B cell (primary cell): ENCODE measurements around the gene PTMA. TPM values are rescaled to one million over a fixed set of nuclear protein-coding genes. Genes with fewer than 3 reads are reported as not detected.
A peak's percentile ranks its signal among the peaks of the same experiment; 100 is the strongest.

Experiments
- ATAC-seq: fragments of 200-7000 bp; cut with Tn5 transposase; one replicate; pipeline ENCODE4 v1.10.0; 2021; ENCODE audit warnings: low read depth, mild to moderate bottlenecking, moderate number of reproducible peaks, moderate library complexity
- CTCF ChIA-PET: fragments of 350-600 bp; sonication (Branson Sonifier 250); formaldehyde crosslinking; loops from one replicate; lab custom pipeline; 2021; ENCODE audit warnings: antibody characterized with exemption, inconsistent platforms; lab: Charles Lee
- POLR2A ChIA-PET: fragments of 350-600 bp; sonication (Branson Sonifier 250); formaldehyde crosslinking; loops from one replicate; lab custom pipeline; 2021; ENCODE audit warnings: antibody characterized with exemption; lab: Charles Lee
- DNase-seq: peaks from one replicate; pipeline ENCODE4 v3.0.0; 2013
- H2AFZ ChIP-seq: 2 replicates; pipeline ENCODE4 v1.6.1; 2012; ENCODE audit warnings: mild to moderate bottlenecking, low read depth, low read length; ENCODE audit not compliant: insufficient read depth, poor library complexity, severe bottlenecking
- H3K27ac ChIP-seq, 2 donors: 1 replicate in 1 of 2; 2 replicates in 1 of 2; pipeline ENCODE4 v1.5.1; 2012 to 2013; ENCODE audit warnings: low read length in 2 of 2, mild to moderate bottlenecking in 2 of 2, moderate library complexity in 1 of 2
- H3K27me3 ChIP-seq, 4 experiments: fragments of 200-600 bp in 1 of 4; sonication (generic) in 1 of 4; replicated peaks in 1 of 4; 1 replicate in 2 of 4; 2 replicates in 2 of 4; pipeline versions ENCODE4 v1.6.1 to v1.7.0; 2013 to 2016; ENCODE audit warnings: low read length in 3 of 4, mild to moderate bottlenecking in 2 of 4, mixed read lengths in 1 of 4, moderate library complexity in 1 of 4; ENCODE audit not compliant: insufficient read depth in 4 of 4, control insufficient read depth in 3 of 4; ENCODE audit errors: control extremely low read depth in 1 of 4
- H3K36me3 ChIP-seq, 2 experiments: replicated peaks in 1 of 2; 1 replicate in 1 of 2; 2 replicates in 1 of 2; pipeline versions ENCODE4 v1.6.1 to v1.7.1; 2013; ENCODE audit warnings: low read length in 1 of 2; ENCODE audit not compliant: insufficient read depth in 2 of 2, control insufficient read depth in 1 of 2; ENCODE audit errors: control extremely low read depth in 1 of 2, extremely low read depth in 1 of 2
- H3K4me1 ChIP-seq, 2 donors: fragments of 200-600 bp in 1 of 2; sonication (generic) in 1 of 2; 1 replicate in 1 of 2; 2 replicates in 1 of 2; pipeline versions ENCODE4 v1.5.1 to v1.6.1; 2013 to 2017; ENCODE audit warnings: low read length in 2 of 2; ENCODE audit not compliant: control insufficient read depth in 2 of 2, insufficient read depth in 2 of 2
- H3K4me2 ChIP-seq: replicated peaks from 2 replicates; pipeline ENCODE3; 2012; ENCODE audit warnings: mild to moderate bottlenecking, low read depth, low read length; ENCODE audit not compliant: poor library complexity, severe bottlenecking
- H3K4me3 ChIP-seq, 5 experiments: fragments of 200-600 bp in 1 of 5; sonication (generic) in 1 of 5; 1 replicate in 3 of 5; 2 replicates in 2 of 5; pipeline versions ENCODE4 v1.5.1 to v1.7.0; 2011 to 2016; ENCODE audit warnings: low read length in 4 of 5, mild to moderate bottlenecking in 4 of 5, low read depth in 2 of 5, control low read depth in 1 of 5, moderate library complexity in 1 of 5; ENCODE audit not compliant: insufficient read depth in 1 of 5; ENCODE audit errors: control extremely low read depth in 1 of 5, extremely low read depth in 1 of 5
- H3K79me2 ChIP-seq: fragments of 200-600 bp; sonication (generic); one replicate; pipeline ENCODE4 v1.6.0; 2016; ENCODE audit warnings: low read length; ENCODE audit not compliant: control insufficient read depth, insufficient read depth
- H3K9ac ChIP-seq: fragments of 200-600 bp; sonication (generic); 2 replicates; pipeline ENCODE4 v1.6.1; 2017; ENCODE audit warnings: mild to moderate bottlenecking, low read length, moderate library complexity
- H3K9me3 ChIP-seq, 3 donors: one replicate each; pipeline versions ENCODE4 v1.6.1 to v1.7.1; 2013; ENCODE audit warnings: low read length in 2 of 3; ENCODE audit not compliant: control insufficient read depth in 2 of 3, insufficient read depth in 1 of 3; ENCODE audit errors: control extremely low read depth in 1 of 3
- H4K20me1 ChIP-seq: 2 replicates; pipeline ENCODE4 v1.6.0; 2012; ENCODE audit warnings: mild to moderate bottlenecking, low read length; ENCODE audit not compliant: insufficient read depth, control insufficient read depth, poor library complexity, severe bottlenecking
- H3K27ac Mint-ChIP-seq: one replicate; pipeline ENCODE4 v1.8.0; 2021; ENCODE audit warnings: mixed read lengths
- H3K27me3 Mint-ChIP-seq: one replicate; pipeline ENCODE4 v1.8.0; 2021; ENCODE audit warnings: mixed read lengths
- H3K4me1 Mint-ChIP-seq: one replicate; pipeline ENCODE4 v1.8.0; 2021; ENCODE audit warnings: mixed read lengths
- H3K4me3 Mint-ChIP-seq: one replicate; pipeline ENCODE4 v1.8.0; 2021; ENCODE audit warnings: mixed read lengths
- H3K9me3 Mint-ChIP-seq: one replicate; pipeline ENCODE4 v1.8.0; 2022; ENCODE audit warnings: mixed read lengths; ENCODE audit not compliant: insufficient read depth
- CTCF ChIP-seq: fragments of 200-600 bp; IDR thresholded peaks from one replicate; pipeline ENCODE4 v1.8.0; 2022; ENCODE audit warnings: antibody characterized with exemption, mild to moderate bottlenecking
- EZH2 ChIP-seq: IDR thresholded peaks from 2 replicates; pipeline ENCODE4 v1.6.1; 2012; ENCODE audit warnings: borderline replicate concordance, low read depth, mild to moderate bottlenecking, moderate library complexity, low read length; ENCODE audit not compliant: insufficient read depth, poor library complexity, severe bottlenecking
- WGBS: methylation state at CpG from one replicate; pipeline ENCODE4 v1.1.5; 2013; ENCODE audit warnings: missing lambda C conversion rate; ENCODE audit not compliant: insufficient coverage; 5-methylcytosine and 5-hydroxymethylcytosine counted together
- intact Hi-C: fragments of 100-400 bp; cut with micrococcal nuclease; formaldehyde crosslinking; loops from one replicate; pipeline ENCODE4 v1.10.0; 2022
- polyA plus RNA-seq: library from polyadenylated mRNA; depleted of rRNA; stranded (reverse); fragments of >200 nt; gene quantifications from 2 replicates; pipeline ENCODE4 v1.2.3, GENCODE V29; 2012
- total RNA-seq, 2 donors: library from RNA; stranded (reverse); fragments of 120-200 nt in 1 of 2; gene quantifications; 1 replicate in 1 of 2; 2 replicates in 1 of 2; pipeline versions ENCODE4 v1.2.3 to v1.2.4, GENCODE V29; 2013 to 2022

The PTMA gene
- total and polyA plus RNA-seq, 2 donors (not counting 1 experiment from before 2014, with no cell fraction given) = 713 to 2,282 TPM

GRCh38 chr2:231665245-231666170 is 42.8 kb upstream of the PTMA start:
- peak overlapping the region; percentile 85 for H3K4me2 ChIP-seq
- intact Hi-C loops = no loop called here
- Mint-ChIP-seq H3K27me3 (no peaks in the 10 kb centered on the region), H3K4me3 (peak overlapping the region; percentile 74), H3K4me1 (peaks cover 82% of the 10 kb centered on the region), H3K27ac (peak overlapping the region; percentile 91), H3K9me3 (no peaks in the 10 kb centered on the region)
- no peak for DNase-seq
- peak overlapping the region in 1 of 5 experiments; percentile 61 for H3K4me3 ChIP-seq
- no peak overlapping the region for H3K9ac ChIP-seq
- H3K27me3 ChIP-seq = no peaks in the 10 kb centered on the region
- H3K4me1 ChIP-seq = peaks cover 74 to 89% of the 10 kb centered on the region in 2 donors
- no peak for TF ChIP-seq EZH2
- no peak for TF ChIP-seq CTCF
- H3K27ac ChIP-seq = peak overlapping the region; percentile 93 to 98
- no peak for ATAC-seq
- WGBS = 65% methylated on average over 14 of the region's 20 CpGs
- H2AFZ ChIP-seq = peak overlapping the region; percentile 65
- POLR2A ChIA-PET = interaction anchor here (0.6 to 9.2 kb wide), 8 partner anchors 8 to 63 kb away, joined by 3 to 151 read pairs (median 28); partner anchors contain the start of gene PTMA
- CTCF ChIA-PET = interaction anchor here (0.6 to 17.3 kb wide), 6 partner anchors 9 to 59 kb away, joined by 5 to 561 read pairs (median 14); partner anchors contain the start of gene PTMA
- peaks cover 0 to 25% (median 3%) of the 10 kb centered on the region in 3 donors for H3K9me3 ChIP-seq
- H3K36me3 ChIP-seq = peaks cover 0 to 4% of the 10 kb centered on the region in 2 experiments
- H4K20me1 ChIP-seq = no peaks in the 10 kb centered on the region
- H3K79me2 ChIP-seq = peaks cover 34% of the 10 kb centered on the region
